Measurements from ENCODE around the gene SAE1. TPM values are rescaled to one million over a fixed set of nuclear protein-coding genes. Genes with fewer than 3 reads are reported as not detected.
"Not testable (repeated sequence)": the region's sequence is repeated elsewhere in the genome, so short reads cannot be mapped to it uniquely, and the experiment has no call there.

SAE1 gene
- total RNA-seq (2014; rRNA removed; shearing (Covaris generic)): 181 and 200 TPM in 2 replicates
- polyA plus RNA-seq (2015; cell fraction: cytosol; rRNA removed): 184 TPM in 2 replicates
- polyA plus RNA-seq (2015; cell fraction: nucleus; rRNA removed): 121 and 126 TPM in 2 replicates

DNA sequence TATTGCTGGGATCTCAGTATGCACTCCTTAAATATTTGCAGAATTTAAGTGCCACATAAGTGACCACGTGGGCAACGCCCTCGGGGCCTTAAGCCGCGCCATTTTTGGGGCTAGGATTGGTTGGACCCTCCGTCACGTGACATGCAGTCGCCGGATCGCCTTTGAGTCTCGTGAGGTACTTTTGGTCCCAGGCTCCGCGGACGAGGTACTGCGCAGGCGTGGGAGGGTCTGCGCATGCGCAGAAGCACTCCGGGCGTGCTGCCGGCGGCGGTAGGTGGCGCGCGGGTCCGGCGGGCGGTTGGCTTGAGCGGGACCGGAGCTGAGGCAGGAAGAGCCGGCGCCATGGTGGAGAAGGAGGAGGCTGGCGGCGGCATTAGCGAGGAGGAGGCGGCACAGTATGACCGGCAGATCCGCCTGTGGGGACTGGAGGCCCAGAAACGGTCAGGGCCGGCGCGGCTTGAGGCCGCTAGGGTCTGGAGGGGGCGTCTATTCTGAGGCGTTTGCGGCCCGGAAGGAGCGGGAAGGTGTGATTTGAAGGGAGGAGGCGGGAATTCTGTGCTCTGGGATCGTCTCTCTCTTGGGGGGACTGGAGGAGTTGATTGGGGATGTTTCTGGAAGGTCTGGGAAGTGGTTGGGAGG is at the start of gene SAE1:
TSS of gene SAE1 (plus strand) at position 247 of the 639 bp plus-strand sequence. CDS start at position 343, 96 bp downstream.
- peak; percentile 96 for DNase-seq (ENCODE audit: low read depth)

DNA sequence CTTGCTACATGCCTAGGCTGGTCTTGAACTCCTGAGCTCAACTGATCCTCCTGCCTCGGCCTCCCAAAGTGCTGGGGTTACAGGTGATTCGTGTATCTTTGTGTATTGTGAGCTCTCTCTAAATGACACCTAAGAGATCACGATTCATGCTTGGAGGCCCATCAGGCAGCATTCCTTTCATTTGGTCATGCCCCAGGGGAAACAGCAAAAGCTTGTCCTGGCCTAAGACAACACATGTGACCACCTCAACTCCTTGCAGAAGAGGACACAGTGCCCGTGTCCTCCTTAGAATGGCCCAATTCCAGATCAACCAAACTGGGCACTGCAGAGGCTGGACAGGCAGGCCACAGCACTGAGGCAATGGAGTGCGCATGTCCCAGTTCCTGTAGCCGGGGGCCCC is 49.5 kb upstream of the SAE1 start:
- no peak for DNase-seq (ENCODE audit: low read depth)

DNA sequence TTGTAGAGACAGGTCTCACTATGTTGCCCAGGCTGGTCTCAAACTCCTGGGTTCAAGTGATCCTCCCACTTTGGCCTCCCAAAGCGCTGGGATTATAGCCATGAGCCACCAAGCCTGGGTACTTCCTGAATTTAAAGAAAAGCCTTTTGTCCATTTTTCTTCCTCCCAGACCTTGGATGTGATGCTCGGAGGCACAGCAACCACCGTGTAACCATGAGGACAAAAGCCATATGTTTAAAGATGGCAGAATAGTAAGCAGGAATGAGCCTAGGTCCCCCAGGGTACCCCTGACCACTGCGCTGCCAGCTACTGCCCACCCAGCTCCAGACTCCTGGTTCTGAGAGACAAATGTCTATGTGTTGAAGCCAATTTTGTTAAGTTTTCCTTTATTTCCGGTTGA is 48.1 kb upstream of the SAE1 start:
- no peak for DNase-seq (ENCODE audit: low read depth)

DNA sequence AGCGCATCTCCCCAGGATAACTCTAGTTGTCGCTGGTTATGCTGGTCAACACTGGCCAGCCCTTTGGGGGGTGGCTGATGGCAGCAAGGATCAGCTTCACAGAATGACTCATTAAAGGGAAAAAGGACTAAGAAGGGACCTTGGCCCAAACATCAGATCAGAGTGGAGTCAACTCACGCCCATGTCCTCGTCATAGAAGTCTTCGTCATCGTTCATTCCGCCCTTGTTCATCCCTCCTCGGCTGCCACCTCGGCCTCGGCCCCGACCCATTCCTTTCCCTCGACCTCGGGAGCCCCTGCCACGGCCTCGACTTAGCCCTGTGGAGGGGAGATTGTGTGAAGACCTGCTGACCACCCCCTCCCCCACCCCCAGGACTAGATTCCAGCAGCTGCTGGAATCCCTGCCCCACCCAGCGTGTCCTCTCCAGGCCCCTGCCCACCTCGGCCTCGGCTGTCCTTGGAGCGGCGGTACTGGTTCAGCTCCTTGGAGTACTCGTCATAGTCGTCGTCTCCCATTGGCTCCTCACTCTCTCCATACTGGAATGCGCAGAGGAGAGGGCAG is 45.7 kb upstream of the SAE1 start:
- DNase-seq (ENCODE audit: low read depth): no peak

DNA sequence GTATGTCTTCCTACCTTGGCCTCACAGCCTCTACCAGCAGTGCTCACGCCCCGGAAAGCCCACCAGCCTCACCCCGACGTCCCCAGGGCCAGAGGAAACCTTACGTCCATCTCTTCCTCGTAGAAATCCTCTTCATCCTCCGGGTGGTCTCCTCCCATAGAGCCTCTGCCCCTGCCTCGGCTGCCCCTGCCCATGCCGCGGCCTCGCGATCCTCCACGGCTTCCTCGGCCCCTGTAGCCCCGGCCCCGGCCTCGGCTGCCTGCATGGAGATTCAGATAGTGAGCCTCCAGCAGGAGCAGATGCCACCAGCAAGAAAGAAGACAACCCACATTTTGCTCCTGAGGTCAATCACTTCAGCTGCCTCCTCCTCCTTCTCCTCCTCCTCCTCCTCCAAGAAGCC is 44.4 kb upstream of the SAE1 start:
- no peak for DNase-seq (ENCODE audit: low read depth)

DNA sequence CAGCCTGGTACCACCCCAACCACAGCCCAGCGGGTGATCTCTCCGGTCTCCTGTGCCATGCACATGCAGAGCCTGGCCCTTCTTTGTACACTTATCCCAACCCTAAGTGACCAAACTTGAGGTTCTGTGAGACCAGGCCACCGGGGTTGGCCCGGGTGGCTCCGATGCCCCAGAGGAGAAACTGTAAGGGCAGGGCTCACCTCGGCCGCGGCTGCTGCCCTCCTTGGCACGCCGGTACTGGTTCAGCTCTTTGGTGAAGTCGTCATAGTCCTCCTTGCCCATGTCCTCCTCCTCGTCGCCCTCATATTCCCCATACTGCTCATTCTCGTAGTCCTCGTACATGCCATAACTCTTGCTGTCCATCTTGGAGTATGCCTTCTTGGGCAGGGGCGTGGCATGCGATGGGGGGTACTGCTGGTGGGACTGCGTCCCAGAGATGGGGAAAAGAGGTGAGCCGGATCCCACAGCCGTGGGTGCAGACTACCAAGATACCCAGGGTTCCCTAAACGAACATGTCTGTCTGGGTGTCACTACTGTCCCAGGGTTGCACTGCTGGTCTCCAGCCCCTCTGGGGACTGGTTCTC is 40.8 kb upstream of the SAE1 start:
- no peak for DNase-seq (ENCODE audit: low read depth)

DNA sequence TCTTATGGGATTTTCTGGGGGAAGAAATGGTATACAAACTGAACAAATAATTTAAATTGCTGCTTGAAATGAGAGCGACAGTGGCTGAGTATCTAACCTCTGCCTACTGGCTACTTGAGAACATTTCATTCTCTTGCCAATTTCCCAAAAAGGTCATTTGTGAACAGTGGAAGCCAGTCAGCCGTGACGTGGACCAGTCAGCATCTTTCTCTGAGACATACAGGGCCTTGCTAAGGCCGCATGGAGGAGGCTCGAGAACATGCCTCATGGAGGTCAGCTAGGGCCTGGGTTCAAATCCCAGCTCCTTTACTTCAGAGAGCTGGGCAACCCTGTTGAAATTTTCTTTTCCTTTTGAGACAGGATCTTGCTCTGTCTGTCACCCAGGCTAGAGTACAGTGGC is 37.4 kb upstream of the SAE1 start:
- no peak for DNase-seq (ENCODE audit: low read depth)

DNA sequence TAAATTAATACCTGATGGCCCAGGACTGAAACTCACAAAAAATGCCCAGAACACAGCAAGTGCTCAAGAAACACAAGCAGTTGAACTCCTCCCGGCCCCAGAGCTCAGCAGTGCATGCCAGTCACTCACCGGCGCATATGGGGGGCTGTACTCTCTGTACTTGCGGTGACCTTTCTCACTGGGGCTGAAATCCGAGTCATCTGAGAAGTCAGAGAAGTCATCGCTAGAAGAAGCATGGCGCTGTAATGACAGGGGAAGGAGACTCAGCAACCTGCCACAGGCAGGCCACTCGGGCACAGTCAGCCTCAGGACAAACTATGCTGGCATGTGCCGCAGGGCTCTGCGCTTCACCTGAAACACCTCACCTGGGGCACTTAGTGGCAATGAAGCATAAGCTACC is 36.8 kb upstream of the SAE1 start:
- DNase-seq (ENCODE audit: low read depth): no peak

DNA sequence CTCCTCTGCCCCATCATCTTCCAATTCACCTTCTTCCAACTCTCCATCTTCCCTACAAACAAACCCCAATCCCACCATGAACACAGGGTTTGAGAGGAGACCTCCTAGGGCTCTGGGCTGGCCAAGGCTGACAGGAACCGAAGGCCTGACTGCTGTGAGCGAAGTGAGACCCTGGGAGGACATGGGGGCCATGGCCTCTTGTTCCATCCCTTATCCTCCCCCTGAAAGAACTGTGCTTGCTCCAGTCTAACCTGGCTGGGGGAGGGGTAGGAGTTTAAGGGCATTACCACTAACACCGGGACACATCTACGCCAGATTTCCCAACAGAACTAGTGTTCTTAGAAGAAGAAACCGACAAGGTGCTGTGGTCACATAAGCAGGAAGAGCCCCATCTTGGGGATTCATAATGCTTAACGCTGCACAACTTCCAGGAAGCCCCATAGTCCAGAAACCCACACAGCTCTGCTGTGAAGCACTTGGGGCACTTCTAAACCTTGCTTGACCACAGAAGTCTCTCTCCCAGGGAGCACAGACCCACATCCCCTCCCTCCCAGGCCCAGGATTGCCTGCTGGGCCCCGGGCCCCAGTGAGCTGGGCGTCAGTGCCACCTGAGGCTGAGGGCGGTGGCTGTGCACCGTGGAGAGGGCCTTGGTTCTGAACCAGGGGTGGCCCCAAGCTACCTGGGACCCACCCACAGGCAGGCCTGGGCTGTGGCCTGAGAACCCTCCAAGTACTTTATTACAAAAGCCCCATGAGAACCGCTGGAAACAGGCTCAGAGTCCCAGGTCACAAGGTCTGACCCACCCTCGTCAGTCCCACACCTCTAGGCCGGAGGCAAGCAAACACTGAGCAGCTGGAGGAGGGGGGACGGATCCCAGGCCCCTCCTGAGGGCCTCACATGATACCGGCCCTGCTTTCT is 35.8 kb upstream of the SAE1 start:
- DNase-seq (ENCODE audit: low read depth): no peak

DNA sequence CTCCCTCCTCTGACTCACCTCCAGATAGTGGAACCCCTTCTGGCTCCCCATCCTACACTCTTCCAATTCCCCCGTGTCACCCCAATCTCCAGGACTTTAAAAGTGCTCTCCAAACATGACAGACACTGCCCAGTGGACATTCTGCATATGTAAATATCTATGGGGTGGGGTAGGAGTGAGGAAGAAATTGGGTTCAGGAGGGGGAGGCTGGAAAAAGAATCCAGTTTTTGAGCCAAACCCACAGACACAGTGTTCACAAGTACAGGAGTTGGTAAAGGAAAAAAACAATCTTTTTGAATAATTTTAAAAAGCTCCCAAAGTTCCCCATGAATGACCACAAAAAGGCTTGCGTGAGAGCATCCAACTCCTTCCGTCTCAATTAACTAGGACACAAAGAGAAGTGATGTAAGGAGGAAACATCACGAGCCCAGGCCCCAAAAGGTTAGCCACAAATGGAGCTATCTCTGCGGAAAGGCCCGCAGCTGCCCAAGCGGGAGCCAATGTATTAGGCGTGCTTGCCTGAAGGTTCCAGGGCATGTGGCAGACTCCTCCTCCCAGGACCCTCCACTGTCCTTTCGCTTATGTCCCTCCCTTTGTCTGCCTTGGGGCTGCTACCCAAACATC is 35.0 kb upstream of the SAE1 start:
- DNase-seq (ENCODE audit: low read depth): no peak

DNA sequence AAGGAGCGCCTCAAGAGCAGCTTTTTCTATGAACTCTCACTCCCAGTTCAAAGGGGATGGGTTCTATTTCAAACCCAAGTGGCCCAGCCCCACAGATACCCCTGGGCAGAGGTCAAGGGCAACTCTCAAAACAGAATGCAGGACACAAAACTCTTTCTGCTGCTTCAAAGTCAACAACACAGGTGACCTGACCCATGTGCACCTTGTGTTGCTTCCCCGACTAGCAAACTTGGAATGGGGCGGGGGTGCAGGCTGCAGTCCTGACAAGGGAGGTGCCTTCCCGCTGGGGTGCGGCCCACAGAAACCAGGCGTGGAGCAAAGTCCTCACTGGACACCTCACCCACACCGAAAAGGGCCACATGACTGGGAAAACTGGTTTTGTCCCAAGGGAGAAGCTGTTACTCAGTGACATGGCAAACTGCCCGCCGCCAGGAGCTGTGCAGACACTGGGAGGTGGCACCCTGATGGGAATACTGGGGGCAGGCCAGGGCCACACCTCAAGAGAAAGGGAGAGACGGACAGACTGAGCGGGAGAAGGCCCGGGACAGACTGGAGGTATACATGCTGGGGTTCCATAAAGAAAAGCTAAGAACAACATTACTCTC is 34.4 kb upstream of the SAE1 start:
- no peak for DNase-seq (ENCODE audit: low read depth)

DNA sequence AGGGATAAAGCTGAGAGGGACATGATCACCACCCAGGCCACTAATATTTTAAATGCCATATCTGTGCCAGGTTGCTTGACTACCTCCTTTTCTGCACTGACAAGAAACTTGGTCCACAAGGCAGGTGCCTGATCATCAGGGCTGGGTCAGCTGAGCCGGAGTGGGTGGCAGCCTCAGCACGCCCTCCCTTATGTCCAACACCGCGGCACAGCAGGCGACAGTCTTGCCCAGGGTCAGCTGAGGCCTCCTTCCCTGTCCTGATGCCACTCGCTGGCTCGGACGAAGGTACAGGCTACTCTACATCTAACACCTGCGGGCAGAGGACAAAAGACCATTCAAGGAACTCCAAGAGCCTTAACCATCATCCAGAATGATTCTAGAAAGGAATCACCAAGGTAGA is 33.9 kb upstream of the SAE1 start:
- DNase-seq (ENCODE audit: low read depth): no peak

DNA sequence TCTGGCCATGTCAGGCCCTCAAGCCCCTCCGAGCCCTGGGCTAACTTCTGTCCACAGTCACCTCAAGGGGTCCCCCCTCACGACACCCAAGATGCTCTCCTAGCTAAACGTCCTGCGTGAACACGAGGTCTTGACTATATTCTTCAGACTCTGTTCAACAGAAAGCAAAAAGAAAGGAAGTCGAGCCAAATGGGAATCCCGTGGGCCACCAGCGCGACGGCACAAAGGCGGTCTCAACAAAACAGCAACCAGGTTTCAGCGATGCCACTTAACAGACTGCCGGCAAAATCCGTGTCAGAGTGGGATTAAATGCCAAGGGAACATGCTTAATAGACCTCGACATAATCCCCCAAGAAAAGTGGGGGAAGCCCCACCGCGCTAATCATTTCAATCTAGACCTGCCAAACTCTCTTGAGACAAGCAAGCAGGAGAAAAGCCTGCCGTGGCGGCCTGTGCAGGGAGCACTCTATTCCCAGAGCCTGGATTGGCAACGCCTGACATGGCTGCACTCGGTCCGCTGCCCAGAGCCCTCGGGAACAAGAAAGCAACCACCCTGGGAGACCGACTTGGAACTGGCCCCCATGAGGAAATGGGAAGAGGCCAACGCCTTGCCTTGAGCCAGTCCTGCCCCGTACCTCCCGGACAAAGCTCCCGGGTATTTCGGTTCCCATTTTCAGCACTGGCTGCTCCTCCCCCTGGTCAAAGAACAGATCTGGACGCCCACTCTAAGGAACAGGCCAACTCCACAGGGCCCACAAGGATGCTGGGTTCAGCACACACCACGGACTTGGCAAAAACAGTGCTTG is 33.0 kb upstream of the SAE1 start:
- DNase-seq (ENCODE audit: low read depth): no peak

DNA sequence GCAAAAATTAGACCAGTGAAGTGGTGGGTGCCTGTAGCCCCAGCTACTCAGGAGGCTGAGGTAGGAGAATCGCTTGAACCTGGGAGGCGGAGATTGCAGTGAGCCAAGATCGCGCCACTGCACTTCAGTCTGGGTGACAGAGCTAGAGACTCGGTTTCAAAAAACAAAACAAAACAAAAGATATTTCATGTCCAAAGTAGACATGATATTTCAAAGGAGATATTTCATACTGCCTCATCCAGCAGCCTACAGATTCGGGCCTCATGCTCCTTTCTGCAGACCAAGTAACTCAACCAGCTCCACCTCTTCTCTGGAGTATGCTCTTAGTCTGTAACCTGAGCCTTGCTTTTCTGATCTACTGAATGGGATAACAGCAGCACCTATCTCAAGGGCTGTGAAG is 32.0 kb upstream of the SAE1 start:
- no peak for DNase-seq (ENCODE audit: low read depth)

DNA sequence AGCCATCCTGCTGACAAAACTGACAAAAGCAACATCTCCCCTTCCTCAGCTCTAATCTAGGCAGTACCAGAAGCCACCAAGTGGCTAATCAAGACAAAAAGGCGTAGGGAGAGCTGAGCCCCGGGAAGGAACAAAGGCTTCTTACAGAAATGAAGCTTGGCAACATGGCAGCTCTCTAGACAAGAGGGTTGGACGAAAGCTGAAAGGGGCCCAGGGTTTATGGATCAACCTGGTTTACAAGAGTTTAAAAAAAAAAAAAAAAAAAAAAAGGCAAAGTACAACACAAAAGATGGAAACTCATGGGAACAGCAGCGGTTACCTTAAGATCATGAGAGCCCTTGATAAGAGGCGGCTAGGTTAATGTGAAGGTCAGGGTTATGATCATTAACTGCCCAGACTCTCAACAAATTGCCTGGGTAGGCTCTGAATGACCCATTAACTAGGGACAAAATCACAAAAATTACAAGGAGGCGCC is 31.0 kb upstream of the SAE1 start:
- DNase-seq (ENCODE audit: low read depth): no peak

DNA sequence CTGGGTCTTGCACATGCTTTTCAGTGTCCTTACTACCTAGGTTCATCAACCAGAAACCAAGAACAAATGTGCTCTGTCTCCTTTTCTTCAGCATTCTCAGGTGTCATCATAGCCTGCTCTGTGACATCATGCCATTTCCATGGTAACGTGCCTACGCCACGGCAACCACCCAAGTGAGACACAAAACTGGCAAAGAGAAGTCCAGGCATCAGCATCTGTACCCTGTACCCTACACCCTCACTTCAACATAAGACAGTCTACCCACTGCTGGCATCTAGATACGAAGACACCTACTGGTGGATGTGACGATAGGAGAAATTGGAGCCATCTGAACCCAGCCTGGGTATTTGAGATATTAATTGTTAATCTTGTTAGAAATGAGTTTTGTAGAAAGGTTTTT is 30.3 kb upstream of the SAE1 start:
- DNase-seq (ENCODE audit: low read depth): no peak

DNA sequence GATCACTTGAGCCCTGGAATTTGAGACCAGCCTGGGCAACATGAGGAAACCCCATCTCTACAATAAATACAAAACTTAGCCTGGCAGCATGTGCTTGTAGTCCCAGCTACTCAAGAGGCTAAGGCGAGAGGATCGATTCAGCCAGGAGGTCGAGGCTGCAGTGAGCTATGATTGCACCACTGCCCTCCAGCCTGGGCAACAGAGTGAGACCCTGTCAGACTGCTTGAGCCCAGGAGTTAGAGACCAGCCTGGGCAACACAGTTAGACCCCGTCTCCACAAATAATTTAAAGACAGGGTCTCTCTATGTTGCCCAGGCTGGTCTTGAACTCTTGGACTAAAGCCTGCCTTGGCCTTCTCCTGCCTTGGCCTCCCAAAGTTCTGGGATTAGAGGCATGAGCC is 29.5 kb upstream of the SAE1 start:
- DNase-seq (ENCODE audit: low read depth): not testable (repeated sequence)

DNA sequence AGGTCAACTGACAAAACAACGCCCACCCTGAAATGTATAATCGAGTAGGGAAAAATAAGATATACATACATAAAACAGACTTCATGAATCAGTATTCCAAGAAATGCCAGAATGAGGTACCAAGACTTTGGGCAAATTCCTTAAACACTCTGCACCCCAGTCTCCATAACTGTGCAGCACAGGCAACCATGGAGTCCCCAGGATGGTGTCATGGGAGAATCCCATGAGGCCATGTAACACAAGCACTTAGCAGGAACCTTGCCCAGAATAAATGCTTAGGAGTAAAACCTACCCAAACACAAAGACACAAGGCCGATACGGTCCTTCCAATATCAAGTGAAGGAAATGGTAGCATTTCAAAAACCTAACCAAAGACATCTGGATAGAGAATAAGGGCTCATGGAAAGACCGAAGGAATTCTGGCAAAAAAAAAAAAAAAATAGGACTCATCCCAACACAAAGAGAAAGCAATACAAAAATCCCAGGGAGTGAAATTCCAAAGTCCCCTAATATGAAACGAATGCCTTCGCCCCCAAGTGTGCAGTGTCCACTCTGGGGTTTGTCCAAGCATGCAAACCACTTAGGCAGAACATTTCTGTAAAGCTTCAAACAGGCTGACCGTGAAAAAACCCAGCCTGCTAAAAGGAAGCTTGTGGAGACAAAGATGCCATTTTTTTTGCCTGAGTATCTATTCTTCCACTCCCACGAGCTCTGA is 28.1 kb upstream of the SAE1 start:
- DNase-seq (ENCODE audit: low read depth): no peak

DNA sequence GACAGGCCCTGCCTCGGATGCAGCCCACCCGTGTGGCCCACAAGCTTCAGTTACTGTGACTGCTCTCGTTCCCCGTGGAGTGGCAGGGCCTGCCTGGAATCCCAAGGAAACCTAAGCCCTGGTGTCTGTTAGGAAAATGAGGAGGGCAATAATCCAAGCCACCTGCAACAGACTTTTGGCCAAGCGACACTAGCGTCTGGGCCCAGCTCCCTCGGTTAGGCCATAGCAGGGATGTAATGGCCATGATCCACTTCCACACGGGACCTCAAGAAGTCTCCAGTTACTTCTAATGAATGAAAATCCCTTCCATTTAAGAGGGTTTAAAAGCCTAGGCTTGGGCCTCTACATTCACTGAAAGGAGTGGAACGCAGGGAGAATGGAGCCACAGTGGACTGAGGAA is 26.0 kb upstream of the SAE1 start:
- no peak for DNase-seq (ENCODE audit: low read depth)

All from HT1080 (cell line).